NCI-H2196 treated with DMSO at 0.1 percent for 48 hours (cell line): ENCODE measurements around the gene APLNR.

Experiments
- DNase-seq: peaks from one replicate; lab custom pipeline; 2025; ENCODE audit not compliant: unreplicated experiment; lab: John Stamatoyannopoulos, UW

The APLNR gene

GRCh38 chr11:57251491-57252104 lies 14.5 kb upstream of the APLNR start:
- DNase-seq = no peak

- no peak for DNase-seq
Observed at GRCh38 chr11:57251037-57251436, 14.0 kb upstream of the APLNR start.

- peak; percentile 10 for DNase-seq
Observed at GRCh38 chr11:57249384-57250319, 12.6 kb upstream of the APLNR start.

- no peak for DNase-seq
Observed at GRCh38 chr11:57248780-57249383, 11.8 kb upstream of the APLNR start.

- DNase-seq = no peak
Observed at GRCh38 chr11:57244911-57245310, 7.9 kb upstream of the APLNR start.

GRCh38 chr11:57241353-57241972 lies 4.4 kb upstream of the APLNR start:
- no peak for DNase-seq

- no peak for DNase-seq
Observed at GRCh38 chr11:57240757-57241156, 3.7 kb upstream of the APLNR start.

GRCh38 chr11:57240007-57240406 lies 3.0 kb upstream of the APLNR start:
- no peak for DNase-seq

GRCh38 chr11:57239348-57239747 lies 2.3 kb upstream of the APLNR start:
- no peak for DNase-seq

- DNase-seq = no peak
Observed at GRCh38 chr11:57235761-57236703, 1.0 kb downstream of the APLNR start.

- no peak for DNase-seq
Observed at GRCh38 chr11:57233702-57234101, 3.3 kb downstream of the APLNR start.

GRCh38 chr11:57231539-57232253 lies 5.4 kb downstream of the APLNR start:
- no peak for DNase-seq

- no peak for DNase-seq
Observed at GRCh38 chr11:57230791-57231538, 6.1 kb downstream of the APLNR start.

GRCh38 chr11:57230316-57230715 lies 6.7 kb downstream of the APLNR start:
- no peak for DNase-seq

GRCh38 chr11:57228600-57228999 lies 8.4 kb downstream of the APLNR start:
- no peak for DNase-seq

GRCh38 chr11:57224537-57224936 lies 12.5 kb downstream of the APLNR start:
- DNase-seq = no peak

GRCh38 chr11:57224128-57224527 lies 12.9 kb downstream of the APLNR start:
- DNase-seq = no peak

- DNase-seq = no peak
Observed at GRCh38 chr11:57223601-57224000, 13.4 kb downstream of the APLNR start.

GRCh38 chr11:57222239-57222638 lies 14.8 kb downstream of the APLNR start:
- no peak for DNase-seq
